Ascending aorta (tissue), 2 donors: ENCODE measurements around the gene PXMP4. TPM values are rescaled to one million over a fixed set of nuclear protein-coding genes. Genes with fewer than 3 reads are reported as not detected.

Experiments
- DNase-seq, 2 donors: peaks; one replicate each; pipeline ENCODE4 v3.0.0-alpha.2; 2019; ENCODE audit warnings: low spot score in 2 of 2
- H3K27ac ChIP-seq, 2 donors: fragments of 200-600 bp; sonication (generic); one replicate each; pipeline ENCODE4 v1.5.1; 2016 to 2017; ENCODE audit warnings: mild to moderate bottlenecking in 1 of 2
- H3K27me3 ChIP-seq: fragments of 200-600 bp; sonication (generic); one replicate; pipeline ENCODE4 v1.5.1; 2017
- H3K36me3 ChIP-seq, 2 donors: fragments of 200-600 bp; sonication (generic); one replicate each; pipeline ENCODE4 v1.5.1; 2016
- H3K4me1 ChIP-seq, 2 donors: fragments of 200-600 bp; sonication (generic); one replicate each; pipeline ENCODE4 v1.5.1; 2016 to 2017; ENCODE audit warnings: mild to moderate bottlenecking in 1 of 2
- H3K4me3 ChIP-seq, 2 donors: fragments of 200-600 bp; sonication (generic); one replicate each; pipeline ENCODE4 v1.5.1; 2016 to 2017; ENCODE audit warnings: mild to moderate bottlenecking in 1 of 2
- H3K9me3 ChIP-seq, 2 donors: fragments of 200-600 bp; sonication (generic); one replicate each; pipeline ENCODE4 v1.5.1; 2016
- intact Hi-C: fragments of 100-400 bp; cut with DNase I; formaldehyde crosslinking; loops from one replicate; pipeline ENCODE4 v1.15.1; 2023
- total RNA-seq: library from RNA; depleted of rRNA; stranded (reverse); fragments of >200 nt; gene quantifications from one replicate; pipeline ENCODE4 v1.1.0, GENCODE V29; 2016
- TF ChIP-seq, protein P1 (sequence below), 3 experiments: fragments of 200-600 bp in 2 of 3; fragments of 450-650 bp in 1 of 3; sonication (generic) in 2 of 3; IDR thresholded peaks; one replicate each; pipeline ENCODE4 v1.5.1; 2016 to 2019; ENCODE audit warnings: antibody characterized with exemption in 3 of 3, mild to moderate bottlenecking in 1 of 3, moderate library complexity in 1 of 3

Gene PXMP4
- total RNA-seq, 1 donor from 2014 or later: 38.0 TPM

DNA sequence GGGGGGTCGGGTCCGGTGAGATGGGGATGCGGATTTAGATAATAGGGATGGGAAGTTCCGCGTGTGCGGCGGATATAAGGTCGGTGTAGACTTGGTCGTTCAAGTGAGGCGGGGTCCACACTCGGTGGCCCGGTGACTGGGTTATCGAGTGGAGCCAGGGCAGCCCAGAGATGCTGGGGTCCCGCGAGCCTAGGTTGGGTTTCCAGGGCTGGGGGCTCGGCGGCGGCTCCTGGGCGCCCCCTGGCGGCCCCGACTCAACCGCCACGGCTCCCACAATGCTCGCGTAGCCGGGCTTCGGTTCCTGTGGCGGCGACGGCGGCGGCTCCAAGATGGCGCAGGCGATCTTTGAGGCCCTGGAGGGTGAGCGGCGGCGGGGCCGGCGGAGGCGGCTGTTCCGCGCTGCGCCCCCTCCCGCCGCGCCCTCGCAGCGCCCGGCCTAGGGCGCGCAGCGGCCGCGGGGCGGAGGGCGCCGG lies 11.6 kb upstream of the PXMP4 start, which contains the start of gene ZNF341:
ZNF341 (plus strand) TSS at position 304 of the 473 bp plus-strand sequence; CDS start at position 330, 26 bp downstream.
- intact Hi-C loops: loop anchor here (2.0 to 5.0 kb wide), 4 partner anchors 57 to 244 kb away; partner anchors contain the start of genes ACTL10, CHMP4B and NECAB3
- H3K27ac ChIP-seq: peak within 1 kb of the TSS; percentile 74 to 84
- H3K4me3 ChIP-seq: peak within 1 kb of the TSS; percentile 73 to 81
- peaks cover 7 to 8% of the 10 kb centered on the region in 2 donors for H3K9me3 ChIP-seq
- TF ChIP-seq, protein P1, sequence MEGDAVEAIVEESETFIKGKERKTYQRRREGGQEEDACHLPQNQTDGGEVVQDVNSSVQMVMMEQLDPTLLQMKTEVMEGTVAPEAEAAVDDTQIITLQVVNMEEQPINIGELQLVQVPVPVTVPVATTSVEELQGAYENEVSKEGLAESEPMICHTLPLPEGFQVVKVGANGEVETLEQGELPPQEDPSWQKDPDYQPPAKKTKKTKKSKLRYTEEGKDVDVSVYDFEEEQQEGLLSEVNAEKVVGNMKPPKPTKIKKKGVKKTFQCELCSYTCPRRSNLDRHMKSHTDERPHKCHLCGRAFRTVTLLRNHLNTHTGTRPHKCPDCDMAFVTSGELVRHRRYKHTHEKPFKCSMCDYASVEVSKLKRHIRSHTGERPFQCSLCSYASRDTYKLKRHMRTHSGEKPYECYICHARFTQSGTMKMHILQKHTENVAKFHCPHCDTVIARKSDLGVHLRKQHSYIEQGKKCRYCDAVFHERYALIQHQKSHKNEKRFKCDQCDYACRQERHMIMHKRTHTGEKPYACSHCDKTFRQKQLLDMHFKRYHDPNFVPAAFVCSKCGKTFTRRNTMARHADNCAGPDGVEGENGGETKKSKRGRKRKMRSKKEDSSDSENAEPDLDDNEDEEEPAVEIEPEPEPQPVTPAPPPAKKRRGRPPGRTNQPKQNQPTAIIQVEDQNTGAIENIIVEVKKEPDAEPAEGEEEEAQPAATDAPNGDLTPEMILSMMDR (IDR thresholded peaks at IDR 0.05): peak; percentile 91
- no peaks in the 10 kb centered on the region for H3K27me3 ChIP-seq
- peak; percentile 29 to 92 for DNase-seq
- peaks cover 0 to 9% of the 10 kb centered on the region in 2 donors for H3K4me1 ChIP-seq
- H3K36me3 ChIP-seq: no peaks in the 10 kb centered on the region

DNA sequence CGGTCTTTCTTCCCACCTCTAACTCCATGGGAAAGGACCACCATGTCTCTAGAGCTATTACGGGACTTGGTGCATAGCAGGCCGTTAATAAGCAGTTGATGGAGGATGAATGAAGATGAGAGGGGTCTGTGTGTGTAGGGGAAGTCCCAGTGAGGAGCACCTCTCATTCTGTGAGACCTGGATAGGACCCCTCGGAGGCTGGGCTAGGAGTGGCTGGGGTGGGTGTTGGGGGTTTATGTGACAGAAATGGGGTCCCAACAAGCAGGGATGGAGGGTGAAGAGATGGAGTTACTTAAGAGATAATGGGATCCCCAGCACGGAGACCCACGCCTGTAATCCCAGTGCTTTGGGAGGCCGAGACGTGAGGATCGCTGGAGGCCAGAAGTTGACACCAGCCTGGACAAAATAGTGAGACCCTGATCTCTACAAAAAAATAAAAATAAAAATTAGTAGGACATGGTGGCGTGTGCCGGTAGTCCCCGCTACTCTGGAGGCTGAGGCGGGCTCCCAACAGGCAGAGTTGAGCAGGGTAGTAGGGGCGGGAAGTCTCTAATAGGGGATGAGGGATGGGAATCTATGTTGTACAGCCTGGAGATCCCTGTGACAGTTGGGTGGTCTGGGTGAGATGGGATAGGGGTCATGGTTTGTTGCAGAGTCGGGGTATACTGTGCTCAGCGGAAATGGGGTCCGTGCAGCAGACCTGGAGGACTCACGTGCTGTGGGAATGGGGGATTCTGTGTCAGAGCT lies 11.0 kb upstream of the PXMP4 start:
- Histone ChIP-seq H3K9me3 (peaks cover under 1 to 2% of the 10 kb centered on the region in 2 donors), H3K36me3 (no peaks in the 10 kb centered on the region), H3K4me1 (peaks cover 0 to 9% of the 10 kb centered on the region in 2 donors), H3K27me3 (no peaks in the 10 kb centered on the region), H3K27ac (peak overlapping the region; percentile 74 to 84), H3K4me3 (peak overlapping the region; percentile 73 to 81)
- TF ChIP-seq, protein P1 (IDR thresholded peaks at IDR 0.05): no peak
- intact Hi-C loops: loop anchor here (2.0 to 5.0 kb wide), 3 partner anchors 64 to 244 kb away; partner anchors contain the start of genes ACTL10 and CHMP4B
- no peak for DNase-seq

DNA sequence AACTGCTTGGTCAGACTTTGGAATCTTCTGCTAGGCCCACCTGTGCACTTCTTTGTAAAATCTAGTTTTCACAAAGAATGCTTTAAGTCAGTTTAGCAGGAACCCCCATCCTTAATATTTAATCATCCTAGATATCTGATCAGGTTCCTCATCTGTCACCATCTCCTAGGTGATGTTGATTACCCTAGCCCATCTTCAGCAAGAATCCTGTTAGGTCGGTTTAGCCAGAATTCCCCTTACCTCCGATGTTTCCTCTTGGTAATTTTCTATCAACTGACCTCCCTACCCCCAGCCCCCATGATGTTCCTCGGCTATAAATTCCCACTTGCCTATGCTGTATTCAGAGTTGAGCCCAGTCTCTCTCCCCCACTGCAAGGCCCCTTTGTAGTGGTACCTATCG lies 9.0 kb upstream of the PXMP4 start:
- H3K9me3 ChIP-seq: no peaks in the 10 kb centered on the region
- no peak overlapping the region for H3K27ac ChIP-seq
- intact Hi-C loops: no loop called here
- TF ChIP-seq, protein P1 (IDR thresholded peaks at IDR 0.05): no peak
- peaks cover 0 to 9% of the 10 kb centered on the region in 2 donors for H3K4me1 ChIP-seq
- no peaks in the 10 kb centered on the region for H3K27me3 ChIP-seq
- no peak overlapping the region for H3K4me3 ChIP-seq
- no peaks in the 10 kb centered on the region for H3K36me3 ChIP-seq
- DNase-seq: no peak

DNA sequence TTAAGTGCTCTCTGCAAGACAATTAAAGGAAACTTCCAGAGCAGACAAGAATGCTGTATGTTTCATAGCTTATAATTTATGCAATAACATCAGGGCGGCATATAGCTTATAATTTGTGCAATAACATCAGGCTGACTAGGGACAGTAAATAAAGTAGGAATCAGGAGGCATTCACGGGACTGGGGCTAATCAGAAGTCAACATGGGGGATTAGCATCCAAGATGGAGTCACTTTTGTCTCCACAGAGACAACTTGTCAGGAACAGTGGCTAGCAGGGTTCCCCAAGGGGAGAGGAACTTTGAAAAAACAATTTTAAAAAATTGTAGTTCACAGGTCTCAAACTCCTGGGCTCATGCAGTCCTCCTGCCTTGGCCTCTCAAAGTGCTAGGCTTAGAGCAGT lies 8.4 kb upstream of the PXMP4 start:
- no peaks in the 10 kb centered on the region for H3K36me3 ChIP-seq
- H3K9me3 ChIP-seq: no peaks in the 10 kb centered on the region
- peaks cover 0 to 9% of the 10 kb centered on the region in 2 donors for H3K4me1 ChIP-seq
- TF ChIP-seq, protein P1 (IDR thresholded peaks at IDR 0.05): no peak
- no peak for DNase-seq
- no peak overlapping the region for H3K4me3 ChIP-seq
- H3K27me3 ChIP-seq: no peaks in the 10 kb centered on the region
- no peak overlapping the region for H3K27ac ChIP-seq
- intact Hi-C loops: no loop called here

DNA sequence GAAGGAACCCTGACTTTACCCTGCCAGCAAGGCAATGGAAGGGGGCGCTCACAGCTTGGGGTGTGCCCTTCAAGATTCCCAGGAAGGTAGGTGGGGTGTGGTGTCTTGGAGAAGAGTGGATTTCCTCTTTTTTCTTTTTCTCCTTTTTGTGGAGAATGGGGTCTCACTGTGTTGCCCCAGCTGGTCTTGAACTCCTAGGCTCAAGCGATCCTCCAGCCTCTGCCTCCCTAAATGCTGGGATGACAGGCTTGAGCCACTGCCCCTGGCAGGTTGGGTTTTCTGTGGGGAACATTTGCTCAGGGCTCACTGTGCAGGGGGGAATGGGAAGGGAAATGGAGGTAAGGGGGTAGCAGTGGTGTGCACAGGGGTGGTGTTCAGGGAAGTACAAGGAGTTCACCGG lies 7.7 kb upstream of the PXMP4 start:
- no peaks in the 10 kb centered on the region for H3K9me3 ChIP-seq
- TF ChIP-seq, protein P1 (IDR thresholded peaks at IDR 0.05): no peak

More for the DNA sequence above, 7.7 kb upstream of the PXMP4 start:
- Histone ChIP-seq H3K36me3 (no peaks in the 10 kb centered on the region), H3K27me3 (no peaks in the 10 kb centered on the region), H3K4me1 (peaks cover 0 to 6% of the 10 kb centered on the region in 2 donors), H3K4me3 (no peak overlapping the region), H3K27ac (no peak overlapping the region)
- intact Hi-C loops: no loop called here
- no peak for DNase-seq
